ENCODE results near the gene MTRF1L. TPM values are rescaled to one million over a fixed set of nuclear protein-coding genes. Genes with fewer than 3 reads are reported as not detected.

The MTRF1L gene
- total and polyA plus RNA-seq, 2 of the 8 experiments (the other 6 are each of a cell fraction or from before 2014, with no cell fraction given), result 4.5 to 26.5 TPM

DNA sequence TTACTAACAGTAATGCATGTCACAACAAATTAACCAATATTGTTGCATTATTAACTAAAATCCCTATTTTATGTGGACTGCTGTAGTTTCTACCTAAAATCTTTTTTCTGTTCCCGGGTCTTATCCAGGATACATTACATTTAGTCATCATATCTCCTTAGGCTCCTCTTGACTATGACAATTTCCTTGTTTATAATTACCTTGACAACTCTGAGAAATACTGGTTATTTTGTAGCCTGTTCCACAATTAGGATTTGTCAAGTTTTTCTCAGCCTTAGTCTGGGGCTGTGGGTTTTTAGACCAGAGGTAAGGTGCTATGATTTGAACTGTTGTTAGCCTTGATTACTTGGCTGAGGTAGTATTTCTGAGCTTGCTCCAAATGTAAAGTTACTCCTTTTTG is 23.4 kb downstream of the MTRF1L start:
- no peak overlapping the region for H3K14ac ChIP-seq (ENCODE audit: insufficient read length)
- ChIA-PET CTCF (ENCODE audit: partially characterized antibody) (interaction anchor here (0.6 to 1.5 kb wide), 2 partner anchors 226 to 234 kb away, joined by 3 read pairs; no protein-coding TSS in a partner anchor), POLR2A (ENCODE audit: partially characterized antibody) (interaction anchor here (1.3 to 1.4 kb wide), 2 partner anchors 9 to 11 kb away, joined by 4 to 5 read pairs; no protein-coding TSS in a partner anchor)
- FAIRE-seq (no peak), DNase-seq (ENCODE audit: low read depth in 1 of 2, low spot score in 2 of 2) (no peak)
- H2BK120ac ChIP-seq (replicated peaks; ENCODE audit: low read depth, low read length), result no peak overlapping the region
- H3K27ac ChIP-seq (ENCODE audit: low read depth, low read length), result no peak overlapping the region
- peaks cover 0 to 53% (median 18%) of the 10 kb centered on the region in 4 experiments; a peak in 6 of 8 replicates for H3K36me3 ChIP-seq (ENCODE audit: control insufficient read depth in 2 of 4, insufficient read depth in 4 of 4, low read length in 3 of 4)
- no peaks in the 10 kb centered on the region for H3K27me3 ChIP-seq (replicated peaks in 1 of 4; ENCODE audit: control insufficient read depth in 3 of 4, extremely low read depth in 1 of 4, insufficient read depth in 3 of 4, low read length in 3 of 4)
- no peak overlapping the region for H2BK12ac ChIP-seq (ENCODE audit: low read depth, low read length)
- H2BK5ac ChIP-seq (ENCODE audit: low read depth, low read length), result no peak overlapping the region
- no peak overlapping the region for H3K56ac ChIP-seq (replicated peaks; ENCODE audit: insufficient read length, low read depth, low read length)
- no peak overlapping the region for H2BK15ac ChIP-seq (ENCODE audit: low read length)
- no peak overlapping the region for H2BK20ac ChIP-seq (ENCODE audit: low read length)
- WGBS, 2 experiments (ENCODE audit: extremely low coverage in 1 of 2, insufficient coverage in 1 of 2, insufficient read length in 1 of 2, insufficient replicate concordance in 2 of 2, low coverage in 1 of 2, low lambda C conversion rate in 2 of 2, missing lambda C conversion rate in 1 of 2), result 89% methylated on average over 1 of the region's 1 CpG; no CpG with 5 or more reads in 1 of the 2 experiments
- H4K8ac ChIP-seq (ENCODE audit: extremely low read depth, insufficient read depth, low read length), result no peak overlapping the region
- H3K9ac ChIP-seq (replicated peaks in 1 of 4; ENCODE audit: extremely low read depth in 1 of 4, low read depth in 3 of 4, low read length in 3 of 4), result no peak overlapping the region; a peak in 1 of 7 replicates
- no peaks in the 10 kb centered on the region for H3K9me3 ChIP-seq (ENCODE audit: insufficient read depth in 2 of 2, low read depth in 1 of 2, low read length in 1 of 2)
- peak overlapping the region in 1 of 4 experiments; percentile 82; a peak in 4 of 8 replicates for H3K4me3 ChIP-seq (ENCODE audit: extremely low read depth in 1 of 4, insufficient read depth in 2 of 4, low read depth in 3 of 4, low read length in 4 of 4)
- no peak overlapping the region for H2AK5ac ChIP-seq (ENCODE audit: low read depth, low read length)
- H3K23me2 ChIP-seq (ENCODE audit: low read depth, low read length), result no peaks in the 10 kb centered on the region
- peaks cover 11 to 30% of the 10 kb centered on the region in 2 experiments for H4K20me1 ChIP-seq (replicated peaks in 1 of 2; ENCODE audit: control insufficient read depth in 1 of 2, insufficient read depth in 2 of 2, low read length in 2 of 2)
- no peaks in the 10 kb centered on the region for H3K79me1 ChIP-seq (ENCODE audit: low read depth, low read length)
- H3K4me1 ChIP-seq (replicated peaks in 1 of 4; ENCODE audit: control insufficient read depth in 3 of 4, insufficient read depth in 4 of 4, low read length in 3 of 4), result peaks cover 0 to 8% (median 3%) of the 10 kb centered on the region in 4 experiments; a peak in 4 of 7 replicates
- H4K91ac ChIP-seq (replicated peaks; ENCODE audit: insufficient read length, low read length), result no peak overlapping the region
- peak overlapping the region in 1 of 2 experiments; percentile 43; a peak in 3 of 4 replicates for H3K4me2 ChIP-seq (ENCODE audit: insufficient read depth in 1 of 2, low read depth in 2 of 2, low read length in 2 of 2)
- no peak overlapping the region for H3K18ac ChIP-seq (ENCODE audit: extremely low read depth, low read length)
- H3K23ac ChIP-seq (ENCODE audit: insufficient read length), result no peak overlapping the region
- H3K79me2 ChIP-seq (ENCODE audit: control insufficient read depth in 1 of 2, insufficient read depth in 2 of 2, low read length in 2 of 2), result peaks cover 55 to 91% of the 10 kb centered on the region in 2 experiments
- no peak overlapping the region for H2AFZ ChIP-seq (ENCODE audit: low read length)
- H3K4ac ChIP-seq (replicated peaks; ENCODE audit: insufficient read length, low read depth, low read length), result no peak overlapping the region
- H4K5ac ChIP-seq (ENCODE audit: insufficient read length, low read depth, low read length), result no peak overlapping the region
- TF ChIP-seq CBX5 (IDR thresholded peaks at IDR 0.05; ENCODE audit: low read depth, low read length), result no peak

All from H1 (cell line).